GM21717 (cell line): ENCODE data around the gene ETFB.
A peak's percentile ranks its signal among the peaks of the same experiment; 100 is the strongest.
"Not testable (repeated sequence)": the region's sequence is repeated elsewhere in the genome, so short reads cannot be mapped to it uniquely, and the experiment has no call there.

ENCODE experiments used
- ATAC-seq: cut with Tn5 transposase; IDR thresholded peaks from one replicate; pipeline ENCODE4 v1.9.1; 2021; ENCODE audit warnings: mild to moderate bottlenecking, moderate library complexity; ENCODE audit not compliant: unreplicated experiment

ETFB gene

DNA sequence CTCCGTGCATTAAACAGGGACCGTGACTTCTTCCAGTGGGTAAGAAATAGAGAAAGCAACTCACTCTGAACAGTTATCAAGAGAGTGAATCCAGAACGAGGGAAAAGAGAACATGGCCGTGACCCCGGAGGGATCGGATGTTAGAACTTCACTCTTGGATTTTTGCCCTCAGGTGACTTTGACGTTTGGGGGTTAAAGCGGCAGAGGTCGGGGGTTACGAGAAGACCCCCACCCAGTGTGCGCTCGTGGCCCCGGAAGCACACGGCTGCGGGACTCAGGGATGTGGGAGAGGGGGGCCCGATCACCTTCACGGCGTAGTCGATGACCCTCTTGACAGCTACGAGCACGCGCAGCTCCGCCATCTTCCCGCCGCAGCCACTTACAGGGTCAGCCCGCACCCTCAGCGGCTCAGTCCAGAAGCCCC, at the start of gene ETFB:
TSS of gene ETFB (minus strand) at position 424 of the 424 bp plus-strand sequence. CDS start at position 362, 62 bp downstream.
- no peak for ATAC-seq

DNA sequence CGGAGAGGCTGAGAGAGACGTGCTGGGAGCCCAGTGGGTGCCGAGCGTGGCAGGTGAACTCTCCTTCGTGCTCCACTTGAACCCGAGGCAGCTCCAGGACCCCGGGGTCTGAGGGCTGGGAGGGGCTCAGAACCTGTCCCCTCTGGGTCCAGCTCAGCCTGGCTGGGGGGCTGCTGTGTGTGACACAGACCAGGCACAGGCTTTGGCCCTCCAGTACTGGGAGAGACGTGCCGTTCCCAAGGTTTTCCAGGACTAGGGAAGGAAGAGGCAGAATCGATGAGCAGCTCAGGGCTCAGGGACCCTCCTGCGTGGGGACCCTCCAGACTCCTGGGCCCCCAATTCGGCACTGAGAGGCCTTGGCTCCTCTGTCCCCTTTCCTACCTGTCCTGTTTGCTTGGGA, 49.0 kb upstream of the ETFB start:
- ATAC-seq, result no peak

DNA sequence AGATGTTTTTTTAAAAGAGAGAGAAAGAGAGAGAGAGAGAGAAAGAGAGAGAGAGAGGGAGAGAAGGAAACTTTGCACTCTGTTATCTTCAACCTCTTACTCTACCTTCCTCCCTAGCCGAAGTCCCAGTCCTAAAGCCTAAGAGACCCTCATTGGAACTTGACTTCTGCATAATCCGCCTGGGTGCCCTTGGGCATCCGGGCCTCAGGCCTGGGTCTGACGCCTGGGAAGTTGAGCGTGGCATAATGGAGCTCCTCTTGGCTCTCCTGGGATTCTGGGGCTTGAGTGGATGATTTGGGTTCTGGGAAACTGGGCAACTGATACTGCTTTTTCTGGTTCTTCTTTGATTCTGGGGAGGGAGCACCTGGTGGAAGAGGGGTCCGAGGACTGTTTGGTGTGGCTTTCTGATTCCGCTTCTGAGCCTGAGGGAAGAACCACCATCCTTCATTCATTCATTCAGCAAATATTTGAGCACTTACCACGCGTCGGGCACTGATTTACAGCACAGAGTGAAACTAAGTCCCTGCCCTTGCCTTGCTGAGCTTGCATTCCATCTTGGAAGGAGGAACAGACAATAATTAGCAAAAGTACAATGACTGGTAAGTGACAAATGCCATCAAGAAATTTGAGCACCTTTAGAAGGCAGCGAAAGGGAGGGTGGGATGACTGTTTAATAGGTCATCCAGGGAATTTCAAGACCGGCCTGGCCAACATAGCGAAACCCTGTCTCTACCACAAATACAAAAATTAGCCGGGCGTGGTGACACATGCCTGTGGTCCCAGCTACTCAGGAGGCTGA, 45.0 kb upstream of the ETFB start:
- ATAC-seq, result no peak

DNA sequence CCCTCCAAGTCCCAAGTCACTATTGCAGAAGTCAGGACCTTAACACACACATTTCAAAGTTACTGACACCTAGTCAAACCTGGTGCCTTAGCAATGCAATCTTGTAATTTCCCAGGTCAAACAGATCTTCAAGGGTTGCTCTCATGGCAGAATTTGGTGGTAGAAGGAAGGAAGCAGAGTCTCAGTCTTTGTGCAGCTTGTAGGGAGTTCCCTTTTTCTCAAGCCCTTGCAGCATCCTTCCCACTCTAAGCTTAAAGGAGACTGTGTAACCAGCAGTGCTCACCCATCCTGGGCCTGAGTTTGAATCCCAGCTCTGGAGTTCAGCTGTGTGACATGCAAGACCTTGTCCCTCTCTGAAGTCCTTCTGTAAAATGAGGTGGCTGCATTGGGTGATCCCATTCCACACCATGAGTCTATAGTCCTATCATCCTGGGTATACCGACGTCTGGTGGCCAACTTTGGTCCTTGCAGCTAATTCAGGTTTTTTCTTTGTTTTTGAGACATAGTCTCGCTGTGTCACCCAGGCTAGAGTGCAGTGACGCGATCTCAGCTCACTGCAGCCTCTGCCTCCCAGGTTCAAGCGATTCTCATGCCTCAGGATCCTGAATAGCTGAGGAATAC, 41.4 kb upstream of the ETFB start:
- ATAC-seq, result no peak

DNA sequence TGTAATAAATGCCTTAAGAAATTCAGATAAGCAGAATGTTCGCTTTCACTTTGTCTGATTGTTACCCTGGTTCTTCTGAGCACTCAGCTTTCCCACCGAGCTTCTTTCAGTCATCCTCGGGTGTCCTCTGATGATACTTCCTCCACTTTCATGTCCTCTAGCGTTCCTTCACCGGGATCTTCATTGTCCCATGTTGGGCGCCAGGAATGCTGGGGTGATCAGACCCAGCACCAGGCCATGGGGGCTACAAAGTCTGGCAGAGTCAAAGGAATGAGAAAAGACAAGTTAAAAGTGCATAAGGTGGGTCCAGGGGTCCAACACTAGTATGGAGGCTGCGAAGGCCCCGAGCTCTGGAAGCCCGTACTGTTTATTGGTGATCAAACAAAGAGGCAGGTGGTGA, 35.9 kb upstream of the ETFB start:
- no peak for ATAC-seq

DNA sequence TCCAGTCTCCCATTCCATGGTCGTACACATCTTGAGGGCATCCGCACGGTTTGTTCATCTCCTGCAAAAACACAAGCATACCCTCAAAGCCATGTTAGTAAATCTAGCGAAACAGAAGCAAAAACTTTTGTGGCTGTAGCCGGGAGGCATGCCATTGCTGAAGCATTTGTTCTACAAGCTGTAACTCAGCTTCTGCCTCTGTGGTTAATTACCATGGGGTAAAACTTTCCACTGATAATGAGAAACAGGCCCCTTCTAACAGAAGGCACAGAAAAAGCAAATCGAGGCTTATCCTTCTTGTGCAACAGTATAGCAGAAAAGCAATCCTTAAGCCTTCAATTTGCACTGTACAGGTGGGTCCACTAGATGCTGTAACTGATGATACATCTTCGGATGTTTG, 33.7 kb upstream of the ETFB start:
- not testable (repeated sequence) for ATAC-seq

DNA sequence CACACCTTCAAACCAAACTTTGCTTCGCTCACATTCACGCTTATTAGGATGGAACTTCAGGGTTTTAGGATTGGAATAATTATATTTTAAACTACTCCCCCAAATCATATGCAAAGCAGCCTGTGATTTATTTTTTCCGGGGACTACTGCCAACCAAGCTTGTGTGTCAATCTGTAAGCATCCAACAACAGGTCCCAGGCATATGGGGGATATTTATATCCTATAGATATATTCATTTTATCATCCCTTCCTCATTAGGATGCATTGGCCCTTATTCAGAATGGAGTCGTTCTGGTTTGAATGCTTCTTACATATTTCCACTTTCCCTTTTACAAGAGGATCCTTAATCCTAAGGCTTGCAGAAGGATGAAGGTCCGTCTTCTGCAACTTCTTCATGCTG, 33.0 kb upstream of the ETFB start:
- ATAC-seq, result no peak

DNA sequence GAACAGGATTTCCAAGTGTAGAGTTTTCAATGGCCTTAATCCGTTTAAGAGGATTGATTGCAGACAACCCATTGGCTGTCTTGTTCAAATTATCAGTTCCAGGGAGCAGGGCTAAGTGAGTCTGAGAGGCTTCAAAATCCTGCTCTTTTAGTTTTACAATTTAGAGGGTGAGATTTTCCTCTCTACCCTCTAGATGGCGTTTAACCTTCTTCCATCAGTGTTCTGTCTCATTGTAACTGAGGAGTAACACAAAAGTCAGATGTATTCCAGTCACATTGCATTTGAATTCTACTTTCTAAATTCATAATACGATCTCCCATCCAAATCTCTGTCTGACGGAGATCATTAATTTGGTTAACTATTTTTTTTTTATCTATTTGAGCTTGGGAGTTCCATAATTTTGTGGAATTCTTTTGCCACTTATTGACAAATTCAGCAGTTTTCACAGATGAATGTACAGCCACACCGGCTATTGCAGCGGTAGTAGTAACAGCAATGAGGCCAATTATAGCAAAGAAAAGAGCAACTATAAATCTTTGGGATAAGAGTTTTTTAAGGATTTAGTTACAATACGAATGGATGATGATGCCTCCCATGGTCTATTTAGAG, 32.0 kb upstream of the ETFB start:
- ATAC-seq, result no peak

DNA sequence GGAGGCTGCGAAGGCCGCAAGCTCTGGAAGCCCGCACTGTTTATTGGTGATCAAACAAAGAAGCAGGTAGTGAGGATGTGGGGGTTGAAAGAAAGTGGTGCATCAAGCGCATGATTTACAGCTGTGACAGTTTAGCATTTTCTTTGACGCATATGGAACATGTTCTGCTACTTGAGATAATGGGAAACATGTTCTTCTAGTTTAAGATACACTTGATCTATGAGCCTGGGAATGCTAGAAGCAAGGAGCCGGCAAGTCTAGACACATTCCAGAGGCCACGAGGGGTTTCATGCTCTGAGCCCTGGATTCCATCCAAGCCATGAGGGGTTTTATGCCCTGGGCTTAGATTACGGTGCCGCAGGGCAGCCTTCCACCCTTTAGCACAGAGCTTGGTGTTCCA, 31.3 kb upstream of the ETFB start:
- ATAC-seq, result not testable (repeated sequence)

DNA sequence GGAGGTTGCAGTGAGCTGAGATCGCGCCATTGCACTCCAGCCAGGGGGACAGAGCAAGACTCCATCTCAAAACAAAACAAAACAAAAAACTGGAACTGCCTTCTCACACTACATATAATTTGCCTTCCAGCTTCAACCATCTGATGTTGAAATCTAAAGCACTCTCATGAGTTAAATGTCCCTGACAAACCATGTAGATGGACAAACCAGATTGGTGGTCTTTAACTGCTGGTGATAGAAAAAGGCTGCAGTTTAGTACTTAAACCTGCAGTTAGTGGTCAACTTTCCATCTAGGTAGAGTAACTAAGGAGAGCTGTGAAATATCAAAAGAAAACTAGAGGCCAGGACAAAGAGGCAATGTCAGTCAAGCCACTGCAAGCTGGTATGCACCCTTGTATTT, 30.0 kb upstream of the ETFB start:
- no peak for ATAC-seq

DNA sequence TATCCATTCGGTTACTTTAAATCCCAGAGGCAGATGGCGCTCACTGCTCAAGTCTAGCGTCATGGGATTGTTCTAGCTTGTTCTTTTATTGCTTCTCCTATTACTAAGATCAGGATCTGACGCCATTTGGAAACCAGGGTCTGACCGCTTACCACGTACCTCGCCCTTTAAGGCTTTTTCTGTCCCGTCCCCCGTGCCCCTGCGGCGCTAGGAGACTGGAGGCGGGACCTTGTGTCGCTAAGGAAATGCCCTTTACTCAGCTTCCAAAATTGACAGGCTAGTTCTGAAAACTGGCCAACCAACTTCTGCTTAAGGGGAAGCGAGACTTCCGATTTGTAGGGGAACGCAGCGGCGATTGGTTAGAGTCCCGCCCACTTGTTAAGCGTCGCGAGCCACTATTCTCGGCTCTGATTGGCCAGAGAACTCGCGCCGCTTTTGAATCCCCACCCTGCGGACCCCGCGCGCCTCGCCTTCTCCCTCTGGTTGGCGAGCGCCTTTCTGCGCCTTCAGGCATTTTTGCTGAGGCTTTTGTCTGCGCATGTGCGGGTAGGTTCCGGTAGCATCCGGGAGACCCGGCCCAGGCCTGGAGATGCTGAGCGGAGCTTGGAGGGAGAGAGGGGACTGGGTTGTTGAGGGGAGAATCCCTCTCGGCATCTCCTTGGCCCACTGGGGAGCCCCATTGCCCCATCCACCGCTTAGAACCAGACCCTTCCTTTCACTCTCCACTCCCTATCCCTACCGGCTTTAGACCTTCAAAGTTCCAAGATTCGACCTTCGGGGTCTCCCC, 28.1 kb upstream of the ETFB start:
- ATAC-seq, result peak; percentile 77

DNA sequence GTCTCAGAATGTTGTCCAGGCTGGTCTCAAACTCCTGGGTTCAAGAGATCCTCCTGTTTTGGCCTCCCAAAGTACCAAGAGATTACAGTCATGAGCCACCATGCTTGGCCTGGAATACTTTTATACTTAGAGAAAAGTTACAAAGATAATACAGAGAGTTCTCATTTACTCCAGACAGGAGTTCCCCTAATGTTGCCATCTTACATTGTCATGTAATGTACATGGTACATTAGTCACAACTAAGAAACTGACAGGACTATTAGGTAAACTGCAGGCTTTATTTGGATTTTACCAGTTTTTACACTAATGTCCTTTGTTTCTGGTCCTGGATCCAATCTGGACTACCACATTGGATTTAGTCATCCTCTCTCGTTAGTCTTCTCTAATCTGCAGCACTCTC, 26.5 kb upstream of the ETFB start:
- no peak for ATAC-seq

DNA sequence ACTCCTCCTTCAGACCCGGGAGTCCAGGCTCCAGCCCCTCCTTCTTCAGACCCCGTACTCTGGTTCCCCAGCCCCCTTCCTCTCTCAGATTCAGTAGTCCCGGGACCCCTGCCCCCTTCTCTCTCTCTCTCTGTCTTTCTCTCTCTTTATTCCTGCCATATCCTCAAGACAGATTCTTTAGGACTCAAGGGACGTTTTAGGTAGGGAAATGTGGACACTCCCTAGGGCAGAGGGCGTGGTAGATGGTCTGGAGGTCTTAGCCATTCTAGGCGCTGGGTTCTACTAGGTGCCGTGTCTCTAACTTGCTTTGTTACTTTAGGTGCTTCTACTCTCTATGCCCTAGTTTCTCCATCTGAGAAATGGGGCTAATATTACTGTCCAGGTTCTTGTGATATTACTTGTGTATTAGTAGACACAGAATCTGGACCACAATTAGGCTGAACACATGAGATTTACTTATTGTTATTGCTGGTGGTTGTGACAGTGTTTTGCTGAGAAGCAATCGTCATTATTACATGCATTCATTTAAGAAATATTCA, 25.0 kb upstream of the ETFB start:
- ATAC-seq, result no peak

DNA sequence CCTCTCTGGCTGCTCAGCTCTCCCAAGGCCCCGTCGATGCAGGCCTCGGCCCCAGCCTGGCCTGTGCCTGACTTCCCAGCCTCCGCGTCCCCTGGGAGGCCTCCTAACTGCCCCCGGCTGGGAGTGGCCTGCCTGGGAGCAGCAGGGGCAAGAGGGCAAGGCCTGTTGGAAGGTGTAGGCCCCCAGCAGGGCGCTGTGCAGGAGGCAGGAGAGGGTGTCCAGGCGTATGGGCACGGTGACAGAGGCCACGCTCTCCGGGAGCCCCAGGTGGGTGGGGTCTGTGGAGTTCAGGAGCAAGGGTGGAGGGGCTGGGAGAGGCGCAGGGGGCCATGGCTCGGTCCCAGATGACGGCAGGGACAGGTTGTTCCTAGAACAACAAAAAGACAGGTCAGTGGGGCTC, 23.0 kb upstream of the ETFB start:
- ATAC-seq, result no peak

DNA sequence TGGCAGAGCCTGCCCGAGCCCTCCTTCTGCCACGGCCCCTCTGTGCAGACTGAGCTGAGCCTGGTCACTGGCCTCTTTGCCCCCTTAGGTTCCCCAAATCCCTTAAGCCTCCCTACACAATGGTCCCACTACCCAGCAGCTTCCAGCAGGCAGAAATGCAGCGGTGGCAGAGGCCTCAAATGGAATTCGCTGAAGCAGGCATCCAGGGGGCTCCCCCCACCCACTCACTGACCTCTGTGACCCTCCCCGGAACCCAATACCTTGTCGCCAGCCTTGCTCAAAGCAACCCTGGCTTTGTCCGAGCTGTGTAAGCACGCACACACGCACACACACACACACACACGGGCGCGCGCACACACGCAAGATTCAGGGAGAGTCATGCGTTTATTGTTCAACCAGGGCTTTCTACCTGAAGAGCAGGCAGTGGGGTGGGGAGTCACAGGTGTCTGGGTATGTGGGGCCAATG, 21.8 kb upstream of the ETFB start, which contains the start of gene LIM2:
TSS of gene LIM2 (minus strand) at position 51 of the 466 bp plus-strand sequence. CDS start 531 bp downstream, outside the sequence.
- no peak for ATAC-seq

DNA sequence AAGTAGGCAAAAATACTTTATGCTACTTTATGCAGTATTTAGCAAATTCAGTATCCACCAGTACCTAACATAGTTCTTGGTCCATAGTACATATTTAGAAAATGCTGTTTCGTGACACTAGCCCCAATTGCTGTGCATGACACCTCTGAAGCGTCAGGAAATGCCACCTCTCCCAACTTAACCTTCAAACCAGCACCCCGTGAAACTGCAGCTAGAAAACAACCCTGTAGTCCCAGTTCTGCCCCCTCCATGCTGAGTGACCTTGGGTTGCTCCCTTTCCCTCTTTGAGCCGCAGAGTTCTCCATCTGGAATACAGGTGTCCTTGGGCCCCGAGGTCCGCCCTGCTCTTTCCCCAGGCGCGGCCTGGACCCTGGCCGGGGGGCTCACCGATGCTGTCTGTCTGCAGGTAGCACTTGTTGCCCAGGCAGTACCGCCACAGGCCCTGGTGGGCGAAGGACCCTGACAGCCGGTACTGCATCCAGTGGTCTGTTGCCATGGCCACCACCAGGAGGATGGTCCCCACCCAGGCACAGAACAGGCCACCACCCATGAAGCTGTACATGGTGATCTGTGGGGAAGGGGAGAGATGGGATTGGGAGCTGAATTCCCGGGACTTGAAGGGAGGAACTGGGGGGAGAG, 20.8 kb upstream of the ETFB start:
- ATAC-seq, result no peak

DNA sequence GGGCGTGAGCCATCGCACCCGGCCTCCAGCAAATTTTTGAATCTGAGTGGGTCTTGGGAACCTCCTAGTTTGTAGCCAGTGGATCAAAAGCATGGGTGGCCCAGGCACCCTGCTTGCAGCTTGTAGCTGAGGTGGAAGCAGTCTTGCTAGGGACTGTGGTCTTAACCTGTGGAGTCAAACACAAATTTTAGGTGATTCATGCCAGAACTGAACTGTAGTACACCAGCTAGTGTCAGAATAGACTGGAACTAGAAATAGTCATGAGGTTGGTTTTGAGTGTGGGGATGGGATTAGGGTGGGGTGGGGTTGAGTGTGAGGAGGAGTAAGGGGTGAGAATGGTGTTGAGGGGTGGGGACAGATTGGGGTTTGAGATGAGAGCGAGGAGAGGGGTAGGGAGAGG, 15.8 kb upstream of the ETFB start:
- ATAC-seq, result no peak

DNA sequence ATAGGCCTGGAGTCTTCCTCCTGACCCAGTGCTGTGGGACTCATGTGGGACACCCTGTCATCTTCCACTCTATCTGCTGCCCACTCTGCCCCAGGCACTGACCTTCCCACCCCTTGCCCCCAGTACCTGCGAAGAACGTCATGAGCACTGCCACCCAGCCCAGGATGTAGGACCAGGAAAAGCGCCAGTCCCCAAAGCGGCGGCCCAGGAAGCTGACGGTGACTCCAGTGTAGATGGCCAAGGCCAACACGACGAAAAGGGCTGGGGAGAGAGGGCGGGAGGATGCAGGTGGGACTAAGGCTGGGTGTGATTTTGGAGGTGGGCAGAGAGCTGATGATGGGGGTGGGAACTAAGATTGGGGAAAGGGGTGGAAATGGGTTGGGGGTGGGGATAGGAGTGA, 14.2 kb upstream of the ETFB start:
- no peak for ATAC-seq

DNA sequence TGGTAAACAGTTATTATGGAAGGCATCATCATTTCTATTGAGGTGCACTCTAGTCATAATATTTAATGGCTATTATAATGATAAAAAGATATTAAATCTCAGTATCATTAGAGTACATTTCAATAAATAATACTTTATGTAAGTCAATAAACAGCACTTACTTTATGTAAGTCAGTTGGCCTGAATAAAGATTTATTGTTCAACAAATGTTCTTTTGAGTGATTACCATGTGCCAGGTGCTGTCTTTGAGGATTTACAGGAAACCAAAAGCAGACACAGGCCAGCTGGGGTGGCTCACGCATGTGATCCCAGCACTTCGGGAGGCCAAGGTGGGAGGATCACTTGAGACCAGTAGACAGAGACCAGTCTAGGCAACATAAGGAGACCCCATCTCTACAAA, 11.2 kb upstream of the ETFB start:
- no peak for ATAC-seq

DNA sequence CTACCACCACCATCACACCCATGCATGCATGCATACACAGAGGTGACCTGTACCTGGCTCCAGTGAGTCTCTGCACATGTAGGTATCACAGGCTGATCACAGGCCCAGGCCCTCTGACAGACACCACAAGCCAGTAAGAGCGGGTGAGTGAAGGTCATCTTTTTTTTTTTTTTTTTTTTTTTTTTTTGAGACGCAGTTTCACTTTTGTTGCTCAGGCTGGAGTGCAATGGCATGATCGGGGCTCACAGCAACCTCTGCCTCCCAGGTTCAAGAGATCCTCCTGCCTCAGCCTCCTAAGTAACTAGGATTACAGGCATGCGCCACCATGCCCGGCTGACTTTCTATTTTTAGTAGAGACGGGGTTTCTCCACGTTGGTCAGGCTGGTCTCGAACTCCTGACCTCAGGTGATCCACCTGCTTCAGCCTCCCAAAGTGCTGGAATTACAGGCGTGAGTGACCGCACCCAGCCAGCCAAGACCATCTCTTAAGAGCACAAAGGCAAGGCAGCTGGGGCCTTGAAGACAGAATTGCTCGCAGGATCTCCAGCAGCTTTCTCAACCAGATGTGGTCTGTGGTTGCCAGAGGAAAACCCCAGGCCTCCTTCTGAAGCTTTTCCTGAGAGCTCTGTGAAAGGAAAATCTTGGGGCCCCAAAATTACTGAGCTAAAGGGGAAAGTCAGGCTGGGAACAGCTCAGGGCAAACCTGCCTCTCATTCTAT, 9.5 kb upstream of the ETFB start:
- ATAC-seq, result no peak
